IPS-20b (cell line): ENCODE data around the gene FAM204A.
A peak's percentile ranks its signal among the peaks of the same experiment; 100 is the strongest.

Source experiments
- H3K27ac ChIP-seq: one replicate; pipeline ENCODE4 v1.5.1; 2013; ENCODE audit warnings: low read length
- H3K27me3 ChIP-seq: 2 replicates; pipeline ENCODE4 v1.6.1; 2013; ENCODE audit warnings: mild to moderate bottlenecking, low read length, inconsistent platforms; ENCODE audit not compliant: insufficient read depth
- H3K36me3 ChIP-seq: 2 replicates; pipeline ENCODE4 v1.6.1; 2013; ENCODE audit warnings: low read depth, mild to moderate bottlenecking, inconsistent platforms, low read length, moderate library complexity; ENCODE audit not compliant: insufficient read depth
- H3K4me1 ChIP-seq: 2 replicates; pipeline ENCODE4 v1.6.1; 2013; ENCODE audit warnings: mild to moderate bottlenecking, control low read depth, inconsistent platforms, low read length, moderate library complexity; ENCODE audit not compliant: insufficient read depth
- H3K4me3 ChIP-seq: 2 replicates; pipeline ENCODE4 v1.5.1; 2013; ENCODE audit warnings: mild to moderate bottlenecking, low read length, inconsistent platforms
- H3K9ac ChIP-seq: 2 replicates; pipeline ENCODE4 v1.6.1; 2013; ENCODE audit warnings: low read depth, mild to moderate bottlenecking, inconsistent platforms, low read length, moderate library complexity
- H3K9me3 ChIP-seq: 2 replicates; pipeline ENCODE4 v1.6.1; 2013; ENCODE audit warnings: mild to moderate bottlenecking, low read depth, low read length, inconsistent platforms; ENCODE audit not compliant: insufficient read depth

FAM204A gene

DNA sequence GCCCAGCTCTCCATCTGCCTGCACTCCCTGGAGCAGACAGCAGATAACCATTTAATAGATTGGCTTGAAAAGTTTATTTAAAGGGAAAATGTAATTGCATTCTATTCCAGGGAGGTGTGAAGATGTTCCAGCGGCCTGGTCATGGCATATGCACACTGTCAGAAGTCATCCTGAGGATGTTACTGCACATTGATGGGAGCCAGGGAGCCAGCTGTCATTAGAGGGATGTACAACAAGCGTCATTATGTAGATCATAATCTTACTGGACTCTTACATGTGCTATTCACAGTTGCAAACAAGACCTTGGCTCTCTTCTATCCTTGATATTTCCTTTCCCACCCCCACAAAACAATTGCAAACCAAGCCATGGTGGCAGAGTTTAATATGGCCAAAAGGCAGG lies 65.4 kb downstream of the FAM204A start:
- Histone ChIP-seq H3K36me3 (no peaks in the 10 kb centered on the region), H3K9ac (no peak overlapping the region), H3K27me3 (no peaks in the 10 kb centered on the region; the same call in 1 of the 2 replicates), H3K27ac (no peak overlapping the region), H3K4me3 (no peak overlapping the region), H3K9me3 (peaks cover 4% of the 10 kb centered on the region), H3K4me1 (peaks cover 6% of the 10 kb centered on the region; the same call in 1 of the 2 replicates)

DNA sequence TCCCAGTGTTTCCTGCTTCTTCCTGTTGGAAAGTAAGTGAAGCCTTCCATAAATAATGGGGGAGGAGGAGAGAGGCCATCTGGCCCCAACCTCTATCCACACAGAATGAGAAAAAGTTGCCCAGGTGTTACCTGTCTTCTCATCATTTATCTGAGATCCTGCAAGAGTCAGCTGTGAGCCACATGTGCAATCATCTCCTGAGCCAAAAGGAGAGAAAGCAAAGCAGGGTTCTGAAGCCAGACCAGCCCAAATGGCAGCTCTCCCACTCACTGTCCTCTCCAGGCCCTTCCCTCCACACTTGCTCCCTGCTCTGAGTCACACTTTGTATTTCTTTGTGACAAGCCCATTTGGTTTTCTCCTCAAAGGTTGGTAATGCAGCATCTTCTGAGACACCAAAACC lies 65.9 kb downstream of the FAM204A start:
- no peak overlapping the region for H3K27ac ChIP-seq
- H3K4me1 ChIP-seq, result peaks cover 8% of the 10 kb centered on the region; the same call in 1 of the 2 replicates
- H3K9ac ChIP-seq, result no peak overlapping the region
- peaks cover 4% of the 10 kb centered on the region for H3K9me3 ChIP-seq
- no peaks in the 10 kb centered on the region for H3K36me3 ChIP-seq
- H3K4me3 ChIP-seq, result no peak overlapping the region
- H3K27me3 ChIP-seq, result peaks cover 5% of the 10 kb centered on the region

DNA sequence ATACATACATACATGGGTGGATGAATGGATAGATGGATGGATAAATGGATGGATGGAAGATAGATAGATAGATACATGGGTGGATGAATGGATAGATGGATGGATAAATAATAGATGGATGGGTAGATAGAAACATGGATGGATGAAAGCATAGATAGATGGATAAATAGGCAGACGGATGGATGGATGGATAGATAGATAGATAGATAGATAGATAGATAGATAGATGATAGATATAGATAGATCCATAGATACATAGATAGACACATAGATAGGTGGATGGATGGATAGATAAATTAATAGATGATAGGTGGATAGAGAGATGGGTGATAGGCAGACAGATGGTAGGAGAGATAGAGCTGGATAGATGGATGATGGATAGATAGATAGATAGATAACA lies 68.5 kb downstream of the FAM204A start:
- Histone ChIP-seq H3K27me3 (peaks cover 28% of the 10 kb centered on the region), H3K36me3 (no peaks in the 10 kb centered on the region), H3K4me1 (peaks cover 8% of the 10 kb centered on the region; the same call in 1 of the 2 replicates), H3K4me3 (no peak overlapping the region), H3K27ac (no peak overlapping the region), H3K9me3 (peaks cover 4% of the 10 kb centered on the region), H3K9ac (no peak overlapping the region)

DNA sequence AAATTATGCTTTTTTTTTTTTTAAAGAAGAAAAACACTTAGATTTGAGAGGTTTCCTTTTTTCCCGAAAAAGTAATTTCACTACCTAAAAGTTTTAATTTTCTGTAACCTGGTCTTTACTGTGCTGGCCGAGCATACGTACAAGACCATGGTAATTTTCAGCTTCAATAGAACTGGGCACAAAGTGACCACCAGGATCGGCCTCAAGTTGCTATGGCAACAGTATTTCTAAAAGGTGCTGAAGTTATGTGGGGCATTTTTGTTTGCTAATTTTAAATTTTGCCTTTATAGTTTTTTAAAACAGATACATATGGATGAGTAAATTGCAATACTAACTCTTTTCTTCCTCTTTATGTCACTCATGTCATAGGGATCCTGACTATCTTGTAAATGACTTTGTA lies 69.4 kb downstream of the FAM204A start:
- Histone ChIP-seq H3K27me3 (peaks cover 37% of the 10 kb centered on the region), H3K9me3 (peaks cover 2% of the 10 kb centered on the region), H3K4me3 (peak overlapping the region; percentile 60), H3K9ac (peak overlapping the region; percentile 44; the same call in 1 of the 2 replicates), H3K4me1 (peaks cover 8% of the 10 kb centered on the region; the same call in 1 of the 2 replicates), H3K36me3 (no peaks in the 10 kb centered on the region), H3K27ac (no peak overlapping the region)

DNA sequence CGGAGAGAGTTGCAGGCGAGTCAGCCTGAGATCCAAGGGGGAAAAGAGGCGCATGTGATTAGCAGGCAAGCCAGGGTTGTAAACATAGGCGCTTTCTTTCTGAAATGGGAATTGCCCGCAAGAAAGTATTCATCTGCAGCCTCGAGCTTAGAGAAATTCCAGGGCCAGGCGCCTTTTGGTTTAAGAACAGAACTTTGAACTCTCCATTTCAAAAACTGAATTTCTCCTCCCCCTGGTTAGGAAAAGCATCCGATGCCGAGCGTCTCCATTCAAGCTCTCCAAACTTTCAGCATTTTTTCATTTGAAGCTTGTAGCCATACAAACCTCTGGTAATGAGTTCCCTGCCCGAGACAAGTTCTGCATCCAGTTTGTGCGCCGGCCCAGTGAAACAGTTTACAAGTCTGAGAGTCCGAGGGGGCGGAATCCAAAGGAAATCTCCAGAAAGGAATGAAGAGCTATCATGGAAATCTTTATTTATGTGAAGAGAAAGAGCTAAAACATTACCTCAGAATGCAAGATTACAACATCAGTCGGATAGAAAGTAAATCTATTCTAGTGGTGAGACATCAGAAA lies 69.9 kb downstream of the FAM204A start:
- peaks cover 43% of the 10 kb centered on the region for H3K27me3 ChIP-seq
- H3K27ac ChIP-seq, result no peak overlapping the region
- peak overlapping the region; percentile 44; the same call in 1 of the 2 replicates for H3K9ac ChIP-seq
- H3K4me1 ChIP-seq, result peaks cover 8% of the 10 kb centered on the region
- peak overlapping the region; percentile 60 for H3K4me3 ChIP-seq
- H3K36me3 ChIP-seq, result no peaks in the 10 kb centered on the region
- no peaks in the 10 kb centered on the region; the same call in 1 of the 2 replicates for H3K9me3 ChIP-seq

DNA sequence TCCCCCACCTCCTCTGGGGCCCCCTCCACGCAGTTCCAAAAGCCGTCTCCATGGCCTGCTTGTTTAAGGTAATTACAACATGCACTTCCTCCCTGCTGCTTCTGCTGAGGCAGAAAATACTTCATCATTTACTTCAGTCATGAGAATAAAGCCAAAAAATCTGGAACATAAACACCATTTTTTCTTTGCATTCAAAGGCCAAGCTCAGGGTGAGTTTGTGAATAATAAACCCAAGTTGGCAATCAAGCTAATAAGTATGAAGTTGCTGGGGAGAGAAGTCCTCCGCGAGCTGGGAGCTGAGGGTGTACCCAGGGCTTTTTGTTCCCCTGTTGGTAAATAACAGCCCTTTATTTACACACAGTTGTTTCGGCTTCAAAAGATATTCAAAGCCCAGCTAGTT lies 70.5 kb downstream of the FAM204A start:
- Histone ChIP-seq H3K9ac (peak overlapping the region; percentile 44; the same call in 1 of the 2 replicates), H3K27me3 (peaks cover 48% of the 10 kb centered on the region), H3K9me3 (no peaks in the 10 kb centered on the region), H3K4me1 (peaks cover 12% of the 10 kb centered on the region), H3K27ac (no peak overlapping the region), H3K36me3 (no peaks in the 10 kb centered on the region), H3K4me3 (peak overlapping the region; percentile 60)

DNA sequence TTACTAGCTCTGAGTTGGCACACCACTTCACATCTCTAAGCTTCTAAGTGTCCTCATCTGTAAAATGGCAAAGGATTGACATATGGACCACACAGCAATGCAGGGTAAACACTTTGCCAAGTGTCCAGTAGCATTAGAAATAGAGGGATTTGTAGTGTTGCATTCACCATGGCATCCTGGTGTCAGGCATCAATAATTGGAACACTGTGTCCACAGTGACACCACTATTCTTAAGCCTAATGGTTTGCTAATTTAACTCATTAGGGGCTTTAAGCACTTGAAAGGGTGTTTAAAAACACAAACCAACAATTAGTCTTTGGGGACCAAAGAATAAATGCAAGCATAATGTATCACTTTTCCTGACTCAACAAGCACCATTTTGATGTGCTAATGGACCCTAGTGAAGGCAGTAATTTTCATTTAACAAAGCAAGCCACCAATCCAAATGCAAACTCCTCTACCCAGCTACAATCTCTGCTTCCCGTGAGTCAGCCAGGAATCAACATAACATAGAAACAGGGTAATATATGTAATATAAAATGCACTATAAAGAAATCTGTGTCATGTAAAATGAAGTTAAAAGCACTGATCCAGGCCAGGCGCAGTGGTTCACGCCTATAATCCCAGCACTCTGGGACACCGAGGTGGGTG lies 75.9 kb downstream of the FAM204A start:
- Histone ChIP-seq H3K27me3 (peaks cover 96% of the 10 kb centered on the region), H3K4me1 (peaks cover 16% of the 10 kb centered on the region; the same call in 1 of the 2 replicates)

DNA sequence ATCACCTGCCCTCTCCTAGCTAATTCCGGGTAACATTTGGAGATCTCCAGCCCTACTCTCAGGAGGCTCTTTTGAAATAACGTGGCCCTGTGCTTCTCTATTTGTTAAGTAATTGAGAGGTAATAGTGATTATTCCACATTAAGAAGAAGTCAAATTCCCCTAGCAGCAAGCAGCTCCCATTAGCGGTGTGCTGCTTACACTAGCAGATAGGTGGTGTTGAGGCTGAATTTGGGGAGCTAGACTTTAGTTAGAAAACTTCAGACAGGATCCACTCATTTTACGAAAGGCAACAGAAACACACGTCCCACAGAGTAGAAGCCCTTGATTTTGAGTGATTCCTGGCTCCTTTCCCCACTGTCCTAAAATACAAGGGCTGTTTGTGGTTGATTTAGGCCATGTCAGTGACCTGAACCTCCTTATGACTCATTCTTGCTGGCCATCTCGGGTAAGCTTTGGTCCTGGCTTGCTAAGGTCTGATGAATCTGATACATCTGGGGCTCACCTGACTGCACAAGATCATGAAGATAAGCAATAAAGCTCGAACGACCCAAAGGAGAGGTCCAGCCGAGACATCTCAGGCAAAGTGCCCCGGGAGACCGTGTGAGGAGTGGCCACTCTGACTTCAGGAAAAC lies 77.2 kb downstream of the FAM204A start:
- Histone ChIP-seq H3K27ac (no peak overlapping the region), H3K27me3 (peaks cover 95% of the 10 kb centered on the region), H3K36me3 (no peaks in the 10 kb centered on the region), H3K4me3 (no peak overlapping the region), H3K9me3 (no peaks in the 10 kb centered on the region), H3K9ac (no peak overlapping the region), H3K4me1 (peaks cover 16% of the 10 kb centered on the region; the same call in 1 of the 2 replicates)

More for the DNA sequence above, 75.9 kb downstream of the FAM204A start:
- Histone ChIP-seq H3K4me3 (no peak overlapping the region), H3K9ac (no peak overlapping the region), H3K27ac (no peak overlapping the region), H3K9me3 (no peaks in the 10 kb centered on the region), H3K36me3 (no peaks in the 10 kb centered on the region)

DNA sequence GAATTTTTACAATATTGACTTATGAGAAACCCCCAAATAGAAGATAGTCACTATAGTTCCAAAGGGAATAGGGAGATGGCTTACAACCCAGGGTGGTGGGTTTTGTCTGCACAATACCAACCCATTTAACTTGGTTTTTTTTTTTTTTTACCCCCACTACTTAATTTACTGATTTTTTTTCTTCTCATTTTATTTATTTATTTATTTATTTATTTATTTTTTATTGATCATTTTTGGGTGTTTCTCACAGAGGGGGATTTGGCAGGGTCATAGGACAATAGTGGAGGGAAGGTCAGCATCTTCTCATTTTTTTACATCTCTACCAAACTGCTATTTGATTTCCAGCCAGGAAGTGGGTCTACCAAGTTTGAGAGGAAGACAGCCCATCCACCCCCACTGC lies 77.9 kb downstream of the FAM204A start:
- H3K9ac ChIP-seq, result no peak overlapping the region
- no peak overlapping the region for H3K4me3 ChIP-seq
- no peak overlapping the region for H3K27ac ChIP-seq
- H3K9me3 ChIP-seq, result no peaks in the 10 kb centered on the region
- H3K27me3 ChIP-seq, result peaks cover 94% of the 10 kb centered on the region
- no peaks in the 10 kb centered on the region for H3K36me3 ChIP-seq
- peaks cover 16% of the 10 kb centered on the region; the same call in 1 of the 2 replicates for H3K4me1 ChIP-seq

DNA sequence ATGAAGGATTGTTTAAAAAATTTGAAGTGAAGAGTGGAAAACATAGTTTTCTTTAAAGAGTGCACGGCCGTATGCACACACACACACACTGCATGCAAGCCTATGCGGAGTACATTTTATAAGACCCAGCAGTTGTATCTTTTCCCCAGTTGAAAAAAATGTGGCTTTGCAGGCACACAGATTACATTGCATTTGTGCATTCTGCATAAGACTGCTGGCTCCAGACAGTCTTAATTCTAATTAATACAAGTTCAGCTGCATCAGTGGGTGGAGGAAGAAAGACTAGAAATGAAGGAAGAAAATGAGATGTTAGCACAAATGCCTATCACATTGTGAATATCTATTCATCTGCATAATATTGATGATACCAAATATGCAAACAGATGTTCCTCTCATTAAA lies 79.6 kb downstream of the FAM204A start:
- Histone ChIP-seq H3K9ac (no peak overlapping the region), H3K27ac (no peak overlapping the region), H3K9me3 (no peaks in the 10 kb centered on the region), H3K4me3 (no peak overlapping the region), H3K27me3 (peaks cover 85% of the 10 kb centered on the region), H3K36me3 (no peaks in the 10 kb centered on the region), H3K4me1 (peaks cover 18% of the 10 kb centered on the region)

DNA sequence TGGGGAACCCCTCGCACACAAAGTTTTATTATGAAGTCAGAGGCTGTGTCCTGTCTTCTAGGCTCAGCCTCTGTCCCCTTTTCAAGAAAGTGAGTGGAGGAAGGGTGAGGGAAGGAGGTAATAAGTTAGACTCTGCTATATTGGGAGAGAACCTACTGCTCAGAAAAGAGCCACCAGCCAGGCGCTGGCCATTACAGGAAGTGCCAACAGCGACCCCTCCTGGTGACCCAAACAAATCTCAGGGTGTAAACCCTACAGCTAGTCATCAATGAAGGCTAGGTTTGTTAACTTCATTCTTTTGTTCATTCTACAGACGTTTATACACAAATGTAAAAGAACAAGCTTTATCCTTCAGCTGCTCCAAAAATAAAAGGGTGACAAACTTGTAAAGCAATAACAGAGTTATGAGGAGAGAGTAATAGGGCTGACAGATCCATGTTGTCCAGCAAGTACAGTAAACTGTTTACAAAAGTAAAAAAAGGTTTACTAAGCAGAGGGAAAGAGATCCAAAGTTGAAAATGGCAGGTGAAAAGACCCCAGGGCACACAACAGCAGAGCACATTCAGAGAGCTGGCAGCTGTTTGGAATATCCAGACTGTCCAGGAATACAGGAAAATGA lies 82.7 kb downstream of the FAM204A start:
- Histone ChIP-seq H3K9me3 (no peaks in the 10 kb centered on the region), H3K4me3 (no peak overlapping the region), H3K9ac (no peak overlapping the region), H3K27ac (no peak overlapping the region), H3K36me3 (no peaks in the 10 kb centered on the region), H3K4me1 (peaks cover 3% of the 10 kb centered on the region; the same call in 1 of the 2 replicates), H3K27me3 (peaks cover 79% of the 10 kb centered on the region)
